ENCODE measurements around the gene KAZN.

Gene KAZN

GRCh38 chr1:14840374-14840773 is 241.9 kb downstream of the KAZN start:
- no peak for TF ChIP-seq GATA3 (IDR thresholded peaks at IDR 0.05; ENCODE audit: low read depth, low read length)
- no peak for TF ChIP-seq GATA2 (IDR thresholded peaks at IDR 0.05; ENCODE audit: low read depth, low read length)

- TF ChIP-seq GATA3 (IDR thresholded peaks at IDR 0.05; ENCODE audit: low read depth, low read length) (no peak), GATA2 (IDR thresholded peaks at IDR 0.05; ENCODE audit: low read depth, low read length) (no peak)
Measured at GRCh38 chr1:14841456-14841855, 243.0 kb downstream of the KAZN start.

- TF ChIP-seq GATA2 (IDR thresholded peaks at IDR 0.05; ENCODE audit: low read depth, low read length) (no peak), GATA3 (IDR thresholded peaks at IDR 0.05; ENCODE audit: low read depth, low read length) (no peak)
Measured at GRCh38 chr1:14841951-14842350, 243.5 kb downstream of the KAZN start.

GRCh38 chr1:14842361-14842760 is 243.9 kb downstream of the KAZN start:
- TF ChIP-seq GATA2 (IDR thresholded peaks at IDR 0.05; ENCODE audit: low read depth, low read length) (no peak), GATA3 (IDR thresholded peaks at IDR 0.05; ENCODE audit: low read depth, low read length) (no peak)

- TF ChIP-seq GATA2 (IDR thresholded peaks at IDR 0.05; ENCODE audit: low read depth, low read length) (no peak), GATA3 (IDR thresholded peaks at IDR 0.05; ENCODE audit: low read depth, low read length) (no peak)
Measured at GRCh38 chr1:14842891-14843290, 244.4 kb downstream of the KAZN start.

GRCh38 chr1:14843525-14843924 is 245.0 kb downstream of the KAZN start:
- no peak for TF ChIP-seq GATA3 (IDR thresholded peaks at IDR 0.05; ENCODE audit: low read depth, low read length)
- TF ChIP-seq GATA2 (IDR thresholded peaks at IDR 0.05; ENCODE audit: low read depth, low read length) = no peak

- no peak for TF ChIP-seq GATA3 (IDR thresholded peaks at IDR 0.05; ENCODE audit: low read depth, low read length)
- no peak for TF ChIP-seq GATA2 (IDR thresholded peaks at IDR 0.05; ENCODE audit: low read depth, low read length)
Measured at GRCh38 chr1:14844356-14844755, 245.9 kb downstream of the KAZN start.

GRCh38 chr1:14844923-14845617 is 246.6 kb downstream of the KAZN start:
- TF ChIP-seq GATA2 (IDR thresholded peaks at IDR 0.05; ENCODE audit: low read depth, low read length) (no peak), GATA3 (IDR thresholded peaks at IDR 0.05; ENCODE audit: low read depth, low read length) (no peak)

- TF ChIP-seq GATA2 (IDR thresholded peaks at IDR 0.05; ENCODE audit: low read depth, low read length) (no peak), GATA3 (IDR thresholded peaks at IDR 0.05; ENCODE audit: low read depth, low read length) (no peak)
Measured at GRCh38 chr1:14845851-14846250, 247.4 kb downstream of the KAZN start.

- no peak for TF ChIP-seq GATA2 (IDR thresholded peaks at IDR 0.05; ENCODE audit: low read depth, low read length)
Measured at GRCh38 chr1:14846688-14847087, 248.2 kb downstream of the KAZN start.

- no peak for TF ChIP-seq GATA3 (IDR thresholded peaks at IDR 0.05; ENCODE audit: low read depth, low read length)
- TF ChIP-seq GATA2 (IDR thresholded peaks at IDR 0.05; ENCODE audit: low read depth, low read length) = no peak
Measured at GRCh38 chr1:14848203-14848602, 249.7 kb downstream of the KAZN start.

GRCh38 chr1:14848625-14849024 is 250.1 kb downstream of the KAZN start:
- TF ChIP-seq GATA3 (IDR thresholded peaks at IDR 0.05; ENCODE audit: low read depth, low read length) (no peak), GATA2 (IDR thresholded peaks at IDR 0.05; ENCODE audit: low read depth, low read length) (no peak)

- TF ChIP-seq GATA3 (IDR thresholded peaks at IDR 0.05; ENCODE audit: low read depth, low read length) = no peak
- no peak for TF ChIP-seq GATA2 (IDR thresholded peaks at IDR 0.05; ENCODE audit: low read depth, low read length)
Measured at GRCh38 chr1:14849038-14849437, 250.6 kb downstream of the KAZN start.

- TF ChIP-seq GATA2 (IDR thresholded peaks at IDR 0.05; ENCODE audit: low read depth, low read length) (no peak), GATA3 (IDR thresholded peaks at IDR 0.05; ENCODE audit: low read depth, low read length) (no peak)
Measured at GRCh38 chr1:14850563-14850962, 252.1 kb downstream of the KAZN start.

GRCh38 chr1:14851760-14852159 is 253.3 kb downstream of the KAZN start:
- no peak for TF ChIP-seq GATA3 (IDR thresholded peaks at IDR 0.05; ENCODE audit: low read depth, low read length)
- no peak for TF ChIP-seq GATA2 (IDR thresholded peaks at IDR 0.05; ENCODE audit: low read depth, low read length)

- TF ChIP-seq GATA3 (IDR thresholded peaks at IDR 0.05; ENCODE audit: low read depth, low read length) = no peak
- no peak for TF ChIP-seq GATA2 (IDR thresholded peaks at IDR 0.05; ENCODE audit: low read depth, low read length)
Measured at GRCh38 chr1:14852291-14852690, 253.8 kb downstream of the KAZN start.

All from SH-SY5Y (cell line).